H1 (cell line): Measurements from ENCODE around the gene TAOK1. TPM values are rescaled to one million over a fixed set of nuclear protein-coding genes. Genes with fewer than 3 reads are reported as not detected.

Experiments
- CTCF ChIA-PET: fragments of 300-600 bp; sonication (Branson Sonifier 250); formaldehyde crosslinking; loops from one replicate; lab custom pipeline; 2021; ENCODE audit not compliant: partially characterized antibody; lab: Charles Lee
- POLR2A ChIA-PET: fragments of 300-600 bp; sonication (Branson Sonifier 250); formaldehyde crosslinking; loops from one replicate; lab custom pipeline; 2021; ENCODE audit warnings: inconsistent platforms; ENCODE audit not compliant: partially characterized antibody; lab: Charles Lee
- DNase-seq, 2 experiments: peaks; one replicate each; pipeline versions ENCODE4 v3.0.0 to v3.0.0-alpha.2; 2010 to 2022; ENCODE audit warnings: low spot score in 2 of 2, low read depth in 1 of 2, mixed read lengths in 1 of 2
- FAIRE-seq: peaks from 2 replicates; lab custom pipeline; 2011; peaks lifted over from hg19 to GRCh38; lab: Jason Lieb, UNC
- H2AFZ ChIP-seq: 2 replicates; pipeline ENCODE4 v1.8.1; 2012; ENCODE audit warnings: low read length, inconsistent platforms
- H2AK5ac ChIP-seq: 2 replicates; pipeline ENCODE4 v1.6.1; 2013; ENCODE audit warnings: low read depth, low read length
- H2BK120ac ChIP-seq: replicated peaks from 2 replicates; pipeline ENCODE3; 2013; ENCODE audit warnings: low read depth, low read length, inconsistent platforms
- H2BK12ac ChIP-seq: 2 replicates; pipeline ENCODE4 v1.6.1; 2013; ENCODE audit warnings: low read depth, low read length
- H2BK15ac ChIP-seq: 2 replicates; pipeline ENCODE4 v1.6.1; 2013; ENCODE audit warnings: low read length
- H2BK20ac ChIP-seq: 2 replicates; pipeline ENCODE4 v1.6.1; 2013; ENCODE audit warnings: low read length
- H2BK5ac ChIP-seq: 2 replicates; pipeline ENCODE4 v1.6.1; 2013; ENCODE audit warnings: low read depth, low read length
- H3K14ac ChIP-seq: 2 replicates; pipeline ENCODE4 v1.6.1; 2013; ENCODE audit warnings: inconsistent platforms; ENCODE audit not compliant: insufficient read length
- H3K18ac ChIP-seq: 2 replicates; pipeline ENCODE4 v1.6.1; 2013; ENCODE audit warnings: low read length; ENCODE audit errors: extremely low read depth
- H3K23ac ChIP-seq: 2 replicates; pipeline ENCODE4 v1.6.1; 2013; ENCODE audit warnings: inconsistent platforms; ENCODE audit not compliant: insufficient read length
- H3K23me2 ChIP-seq: 2 replicates; pipeline ENCODE4 v1.6.1; 2013; ENCODE audit warnings: low read depth, low read length
- H3K27ac ChIP-seq: 2 replicates; pipeline ENCODE4 v1.6.1; 2011; ENCODE audit warnings: low read depth, low read length, inconsistent platforms
- H3K27me3 ChIP-seq, 4 experiments: replicated peaks in 1 of 4; 1 replicate in 1 of 4; 2 replicates in 3 of 4; pipeline versions ENCODE4 v1.6.1 to v1.8.1; 2011 to 2013; ENCODE audit warnings: low read length in 3 of 4, mild to moderate bottlenecking in 3 of 4, inconsistent platforms in 2 of 4, mixed read lengths in 2 of 4, moderate library complexity in 1 of 4; ENCODE audit not compliant: control insufficient read depth in 3 of 4, insufficient read depth in 3 of 4; ENCODE audit errors: extremely low read depth in 1 of 4
- H3K36me3 ChIP-seq, 4 experiments: 2 replicates each; pipeline versions ENCODE4 v1.6.1 to v1.8.1; 2011 to 2013; ENCODE audit warnings: mild to moderate bottlenecking in 4 of 4, low read length in 3 of 4, moderate library complexity in 2 of 4, control low read depth in 1 of 4, inconsistent platforms in 1 of 4; ENCODE audit not compliant: insufficient read depth in 4 of 4, control insufficient read depth in 2 of 4
- H3K4ac ChIP-seq: replicated peaks from 2 replicates; pipeline ENCODE3; 2013; ENCODE audit warnings: low read length, low read depth, mixed read lengths, inconsistent platforms; ENCODE audit not compliant: insufficient read length
- H3K4me1 ChIP-seq, 4 experiments: replicated peaks in 1 of 4; 1 replicate in 1 of 4; 2 replicates in 3 of 4; pipeline versions ENCODE4 v1.6.1 to v1.8.1; 2011 to 2013; ENCODE audit warnings: low read length in 3 of 4, inconsistent platforms in 2 of 4, mixed read lengths in 1 of 4; ENCODE audit not compliant: insufficient read depth in 4 of 4, control insufficient read depth in 3 of 4
- H3K4me2 ChIP-seq, 2 experiments: 2 replicates each; pipeline versions ENCODE4 v1.6.1 to v1.8.1; 2011 to 2013; ENCODE audit warnings: low read depth in 2 of 2, low read length in 2 of 2, control low read depth in 1 of 2, inconsistent platforms in 1 of 2, mild to moderate bottlenecking in 1 of 2; ENCODE audit not compliant: insufficient read depth in 1 of 2
- H3K4me3 ChIP-seq, 4 experiments: fragments of 200-600, 300-600 bp in 1 of 4; sonication (generic), shearing (Covaris generic), sonication (Bioruptor Twin) in 1 of 4; 2 replicates each; pipeline versions ENCODE4 v1.5.1 to v1.8.1; 2011 to 2016; ENCODE audit warnings: low read length in 4 of 4, low read depth in 3 of 4, control low read depth in 2 of 4, inconsistent platforms in 2 of 4, mild to moderate bottlenecking in 2 of 4, mixed read lengths in 1 of 4, moderate library complexity in 1 of 4; ENCODE audit not compliant: insufficient read depth in 2 of 4; ENCODE audit errors: extremely low read depth in 1 of 4
- H3K56ac ChIP-seq: replicated peaks from 2 replicates; pipeline ENCODE3; 2013; ENCODE audit warnings: low read depth, mild to moderate bottlenecking, mixed read lengths, low read length, inconsistent platforms; ENCODE audit not compliant: insufficient read length
- H3K79me1 ChIP-seq: 2 replicates; pipeline ENCODE4 v1.6.1; 2013; ENCODE audit warnings: low read depth, low read length, control low read depth
- H3K79me2 ChIP-seq, 2 experiments: 2 replicates each; pipeline versions ENCODE4 v1.6.1 to v1.8.1; 2012 to 2013; ENCODE audit warnings: low read length in 2 of 2, mild to moderate bottlenecking in 2 of 2, inconsistent platforms in 1 of 2; ENCODE audit not compliant: insufficient read depth in 2 of 2, control insufficient read depth in 1 of 2
- H3K9ac ChIP-seq, 4 experiments: replicated peaks in 1 of 4; 1 replicate in 1 of 4; 2 replicates in 3 of 4; pipeline versions ENCODE4 v1.6.1 to v1.8.1; 2011 to 2013; ENCODE audit warnings: low read depth in 3 of 4, low read length in 3 of 4, control low read depth in 2 of 4, mild to moderate bottlenecking in 2 of 4, moderate library complexity in 2 of 4, inconsistent platforms in 1 of 4; ENCODE audit errors: extremely low read depth in 1 of 4
- H3K9me3 ChIP-seq, 2 experiments: 2 replicates each; pipeline versions ENCODE4 v1.6.1 to v1.8.1; 2012 to 2013; ENCODE audit warnings: mild to moderate bottlenecking in 2 of 2, moderate library complexity in 2 of 2, control low read depth in 1 of 2, inconsistent platforms in 1 of 2, low read depth in 1 of 2, low read length in 1 of 2, mixed read lengths in 1 of 2; ENCODE audit not compliant: insufficient read depth in 2 of 2
- H4K20me1 ChIP-seq, 2 experiments: replicated peaks in 1 of 2; 2 replicates each; pipeline versions ENCODE3 to v1.8.1; 2011 to 2013; ENCODE audit warnings: inconsistent platforms in 2 of 2, low read length in 2 of 2, mild to moderate bottlenecking in 1 of 2; ENCODE audit not compliant: insufficient read depth in 2 of 2, control insufficient read depth in 1 of 2
- H4K5ac ChIP-seq: 2 replicates; pipeline ENCODE4 v1.6.1; 2013; ENCODE audit warnings: low read length, low read depth, mixed read lengths, inconsistent platforms; ENCODE audit not compliant: insufficient read length
- H4K8ac ChIP-seq: 2 replicates; pipeline ENCODE4 v1.8.0; 2013; ENCODE audit warnings: mild to moderate bottlenecking, moderate library complexity, low read length, inconsistent platforms; ENCODE audit not compliant: insufficient read depth; ENCODE audit errors: extremely low read depth
- H4K91ac ChIP-seq: replicated peaks from 2 replicates; pipeline ENCODE3; 2013; ENCODE audit warnings: low read length, mixed read lengths, inconsistent platforms; ENCODE audit not compliant: insufficient read length
- BACH1 ChIP-seq: IDR thresholded peaks from 2 replicates; pipeline ENCODE4 v1.6.1; 2012; ENCODE audit warnings: low read length, improper control_type of control experiment
- CEBPB ChIP-seq: IDR thresholded peaks from 2 replicates; pipeline ENCODE4 v1.6.1; 2012; ENCODE audit warnings: low read depth, low read length
- CHD1 ChIP-seq: IDR thresholded peaks from 2 replicates; pipeline ENCODE4 v1.6.1; 2012; ENCODE audit warnings: low read depth, low read length, improper control_type of control experiment
- FOSL1 ChIP-seq: IDR thresholded peaks from 2 replicates; pipeline ENCODE4 v1.6.1; 2011; ENCODE audit warnings: mild to moderate bottlenecking, low read depth, low read length, moderate library complexity; ENCODE audit not compliant: insufficient read depth
- JUN ChIP-seq: IDR thresholded peaks from 2 replicates; pipeline ENCODE4 v1.6.1; 2011; ENCODE audit warnings: low read depth, mild to moderate bottlenecking, improper control_type of control experiment, low read length
- KDM5A ChIP-seq: fragments of 200-600 bp; IDR thresholded peaks from 2 replicates; pipeline ENCODE4 v1.7.1; 2012; ENCODE audit warnings: mild to moderate bottlenecking, low read length, inconsistent platforms, mixed read lengths
- POU5F1 ChIP-seq: IDR thresholded peaks from 2 replicates; pipeline ENCODE4 v1.6.1; 2011; ENCODE audit warnings: low read depth, mild to moderate bottlenecking, low read length, moderate library complexity
- RAD21 ChIP-seq, 2 experiments: IDR thresholded peaks in 1 of 2; conservative IDR thresholded peaks in 1 of 2; 2 replicates each; pipeline ENCODE4 v1.6.1; 2011; ENCODE audit warnings: low read depth in 2 of 2, low read length in 2 of 2, improper control_type of control experiment in 1 of 2, inconsistent platforms in 1 of 2, mild to moderate bottlenecking in 1 of 2, moderate library complexity in 1 of 2
- RBBP5 ChIP-seq: IDR thresholded peaks from 2 replicates; pipeline ENCODE4 v1.7.1; 2012; ENCODE audit warnings: low read depth, mild to moderate bottlenecking, inconsistent platforms, low read length, moderate library complexity, borderline replicate concordance
- SAP30 ChIP-seq: fragments of 300-600 bp; sonication (generic); IDR thresholded peaks from 2 replicates; pipeline ENCODE4 v1.7.1; 2012; ENCODE audit warnings: low read length, moderate library complexity, mild to moderate bottlenecking, inconsistent platforms; ENCODE audit not compliant: insufficient read depth, insufficient replicate concordance
- SP4 ChIP-seq: IDR thresholded peaks from 2 replicates; pipeline ENCODE4 v1.6.1; 2012; ENCODE audit warnings: low read length, inconsistent platforms
- SRF ChIP-seq: IDR thresholded peaks from 2 replicates; pipeline ENCODE4 v1.6.1; 2011; ENCODE audit warnings: mild to moderate bottlenecking, low read depth, low read length, moderate library complexity
- TAF1 ChIP-seq: IDR thresholded peaks from 2 replicates; pipeline ENCODE4 v1.6.1; 2011; ENCODE audit warnings: mild to moderate bottlenecking, low read depth, low read length
- WGBS, 2 experiments: shearing (Covaris generic) in 1 of 2; methylation state at CpG; one replicate each; pipeline versions ENCODE4 v1.1.6 to v1.1.7; 2013 to 2015; ENCODE audit warnings: low lambda C conversion rate in 2 of 2, mixed read lengths in 2 of 2, inconsistent platforms in 1 of 2, low coverage in 1 of 2, missing lambda C conversion rate in 1 of 2; ENCODE audit not compliant: insufficient replicate concordance in 2 of 2, insufficient coverage in 1 of 2, insufficient read length in 1 of 2; ENCODE audit errors: extremely low coverage in 1 of 2, missing lambda C conversion rate in 1 of 2; 5-methylcytosine and 5-hydroxymethylcytosine counted together
- polyA plus RNA-seq, 7 experiments: library from polyadenylated mRNA; depleted of rRNA in 3 of 7; stranded (reverse) in 5 of 7; unstranded in 2 of 7; fragments of >200 nt in 5 of 7; fragments of 200-250 nt in 2 of 7; gene quantifications; 1 replicate in 5 of 7; 2 replicates in 1 of 7; 4 replicates in 1 of 7; pipeline versions ENCODE4 v1.2.1 to v1.2.3, GENCODE V29; 2011 to 2013; ENCODE audit warnings: missing spikeins in 2 of 7, mixed read lengths in 2 of 7
- total RNA-seq: library from RNA; stranded (reverse); fragmentation: NEBNext Ultra II Directional; extraction: Animal tissue kit (Norgen Biotek cat#: 25700); gene quantifications from 2 replicates; pipeline ENCODE4 v1.2.1, GENCODE V29; 2021

TAOK1 gene
- total and polyA plus RNA-seq, 2 of the 8 experiments (the other 6 are each of a cell fraction or from before 2014, with no cell fraction given): 12.2 to 90.6 TPM

DNA sequence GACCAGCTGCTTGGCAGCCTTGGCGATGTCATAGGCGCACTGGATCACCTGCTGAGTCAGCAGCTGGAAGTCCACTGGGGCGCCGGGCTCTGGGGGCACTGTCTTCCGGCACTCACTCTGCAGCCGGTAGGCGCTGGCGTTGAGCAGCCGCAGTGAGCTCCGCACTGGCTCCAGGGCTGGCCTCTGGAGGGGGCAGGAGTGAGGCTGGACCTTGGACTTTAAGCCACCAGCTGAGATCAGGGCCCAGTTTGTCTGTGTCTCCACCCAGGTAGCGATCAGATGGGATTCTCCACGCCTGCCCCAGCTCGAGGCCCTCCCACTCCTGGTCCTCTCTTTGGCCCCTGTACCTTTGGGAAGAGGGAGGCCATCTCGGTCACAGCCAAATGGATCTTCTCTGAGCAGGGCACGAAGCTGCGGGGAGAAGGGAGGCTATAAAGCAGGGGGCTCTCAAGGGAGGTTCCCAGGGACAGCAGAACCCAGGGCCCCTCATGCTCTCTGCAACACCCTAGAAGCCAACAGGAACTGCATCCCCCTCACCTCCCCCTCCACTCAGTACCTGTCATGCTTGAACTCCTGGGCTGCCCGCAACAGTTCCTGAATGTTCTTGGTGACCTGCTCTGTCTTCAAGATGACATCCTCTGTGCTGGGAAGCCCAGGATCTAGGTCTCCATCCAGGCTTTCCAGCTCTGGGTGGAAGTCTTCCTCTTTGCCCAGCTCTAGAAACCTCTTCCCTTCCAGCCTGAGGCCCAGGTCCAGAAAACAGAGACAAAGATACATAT, 184.8 kb downstream of the TAOK1 start:
- no peak overlapping the region for H4K5ac ChIP-seq
- H3K23me2 ChIP-seq: no peaks in the 10 kb centered on the region; the same call in 1 of the 2 replicates
- H3K4me1 ChIP-seq: no peaks in the 10 kb centered on the region
- no peak overlapping the region for H3K14ac ChIP-seq
- H2AK5ac ChIP-seq: no peak overlapping the region
- H2BK5ac ChIP-seq: no peak overlapping the region
- CTCF ChIA-PET: interaction anchor here (1.1 to 15.3 kb wide), 7 partner anchors 9 to 204 kb away, joined by 3 to 193 read pairs (median 10); partner anchors contain the start of genes ANKRD13B and CORO6
- H3K4ac ChIP-seq: no peak overlapping the region
- POLR2A ChIA-PET: interaction anchor here (0.6 to 2.8 kb wide), 8 partner anchors 8 to 933 kb away, joined by 3 to 12 read pairs (median 4); partner anchors contain the start of genes ABHD15 and ANKRD13B
- H3K9me3 ChIP-seq: no peaks in the 10 kb centered on the region
- DNase-seq (no peak), FAIRE-seq (no peak)
- H3K79me2 ChIP-seq: no peaks in the 10 kb centered on the region
- no peak overlapping the region for H3K18ac ChIP-seq
- no peak overlapping the region for H3K4me3 ChIP-seq
- H2BK12ac ChIP-seq: no peak overlapping the region
- no peak overlapping the region for H3K56ac ChIP-seq
- H2BK20ac ChIP-seq: no peak overlapping the region
- no peak overlapping the region; a peak in 1 of 7 replicates for H3K9ac ChIP-seq
- WGBS, 2 experiments: 82% methylated on average over 17 of the region's 17 CpGs; no CpG with 5 or more reads in 1 of the 2 experiments
- H2BK120ac ChIP-seq: no peak overlapping the region
- H2BK15ac ChIP-seq: no peak overlapping the region
- no peak overlapping the region for H3K4me2 ChIP-seq
- H2AFZ ChIP-seq: no peak overlapping the region
- no peak overlapping the region for H4K8ac ChIP-seq
- H3K27ac ChIP-seq: no peak overlapping the region
- peaks cover 1 to 4% of the 10 kb centered on the region in 2 experiments for H4K20me1 ChIP-seq
- H3K36me3 ChIP-seq: peaks cover 9 to 30% (median 15%) of the 10 kb centered on the region in 4 experiments; a peak in 6 of 8 replicates
- H3K27me3 ChIP-seq: peaks cover 0 to 11% (median 3%) of the 10 kb centered on the region in 4 experiments; a peak in 2 of 7 replicates
- H4K91ac ChIP-seq: no peak overlapping the region
- no peaks in the 10 kb centered on the region for H3K79me1 ChIP-seq
- H3K23ac ChIP-seq: no peak overlapping the region
- TF ChIP-seq RAD21 (IDR thresholded peaks at IDR 0.05 in 1 of 2, conservative IDR thresholded peaks at IDR 0.05 in 1 of 2; ENCODE audit: low read depth in 2 of 2, low read length in 2 of 2): no peak
- TF ChIP-seq BACH1: no peak
- TF ChIP-seq SRF: no peak
- TF ChIP-seq CEBPB: no peak
- no peak for TF ChIP-seq KDM5A
- TF ChIP-seq SAP30: no peak
- no peak for TF ChIP-seq CHD1
- TF ChIP-seq RBBP5: no peak
- no peak for TF ChIP-seq TAF1
- TF ChIP-seq POU5F1: no peak
- no peak for TF ChIP-seq JUN
- no peak for TF ChIP-seq FOSL1
- no peak for TF ChIP-seq SP4
